GM18505 (cell line): Measurements from ENCODE around the gene KIFAP3.
"Not testable (repeated sequence)": the region's sequence is repeated elsewhere in the genome, so short reads cannot be mapped to it uniquely, and the experiment has no call there.

Experiments used
- ATAC-seq: cut with Tn5 transposase; IDR thresholded peaks from one replicate; pipeline ENCODE4 v1.9.1; 2021; ENCODE audit not compliant: unreplicated experiment
- POLR2A ChIP-seq: IDR thresholded peaks from 4 replicates; pipeline ENCODE4 v1.6.1; 2011; ENCODE audit warnings: borderline replicate concordance; ENCODE audit not compliant: insufficient read depth, insufficient read length; ENCODE audit errors: extremely low read depth

Gene KIFAP3

DNA sequence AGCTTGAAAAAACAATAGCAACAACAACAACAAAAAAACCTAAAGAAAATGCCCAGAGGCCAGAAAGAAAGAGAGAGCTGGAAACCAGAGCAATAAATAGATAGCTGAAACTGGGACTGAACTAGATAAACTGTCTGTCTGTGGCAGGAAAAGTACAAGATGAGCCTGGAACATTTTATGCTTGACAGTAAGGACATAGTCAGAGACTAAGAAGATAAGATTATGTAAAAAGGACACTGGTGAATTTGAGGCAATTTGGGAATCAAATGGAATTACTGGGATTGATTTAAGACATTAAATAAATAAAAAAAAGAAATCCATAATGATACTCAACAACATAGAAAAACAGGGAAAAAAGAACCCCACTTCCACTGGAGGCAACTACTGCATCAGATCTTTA, 1.7 kb upstream of the KIFAP3 start:
- ATAC-seq, result no peak
- no peak for TF ChIP-seq POLR2A

DNA sequence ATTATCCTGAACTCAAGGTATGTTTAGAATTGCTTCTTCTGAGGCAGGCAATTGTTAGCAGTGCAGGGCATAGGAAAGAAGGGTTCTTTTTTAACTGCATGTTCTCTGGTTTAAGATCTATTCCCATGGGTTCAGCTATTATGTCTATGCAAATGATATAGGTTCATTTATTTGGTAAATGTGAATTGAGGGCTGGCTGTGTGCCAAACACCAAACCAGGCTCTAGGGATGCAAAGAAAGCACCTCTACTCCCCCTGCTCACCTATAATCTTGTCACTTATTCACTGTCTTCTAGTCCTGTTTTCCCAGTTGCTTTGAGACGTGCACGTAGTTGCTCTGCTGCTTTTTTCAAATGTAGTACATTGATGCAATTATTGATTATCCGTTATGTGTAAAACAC, 691 bp upstream of the KIFAP3 start:
- no peak for TF ChIP-seq POLR2A
- ATAC-seq, result no peak

- no peak for ATAC-seq
- no peak for TF ChIP-seq POLR2A
Observed at GRCh38 chr1:170073893-170074249, 624 bp downstream of the KIFAP3 start.

- no peak for TF ChIP-seq POLR2A
- no peak for ATAC-seq
Observed at GRCh38 chr1:170071378-170071777, 3.1 kb downstream of the KIFAP3 start.

DNA sequence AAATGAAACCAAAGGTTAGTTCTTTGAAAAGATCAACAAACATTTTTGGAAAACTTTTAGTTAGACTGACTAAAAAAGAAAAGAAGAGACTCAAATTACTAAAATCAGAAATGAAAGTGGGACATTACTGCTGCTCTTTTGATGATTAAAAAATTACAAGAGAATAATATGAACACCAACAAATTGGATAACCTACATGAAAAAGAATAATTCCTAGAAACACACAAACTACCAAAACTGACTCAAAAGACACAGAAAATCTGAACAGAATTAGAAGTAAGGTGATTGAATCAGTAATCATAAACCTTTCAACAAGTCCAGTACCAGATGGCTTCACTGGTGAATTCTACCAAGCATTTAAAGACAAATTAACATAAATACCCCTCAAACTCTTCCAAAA, 5.6 kb downstream of the KIFAP3 start:
- TF ChIP-seq POLR2A, result no peak
- ATAC-seq, result no peak

DNA sequence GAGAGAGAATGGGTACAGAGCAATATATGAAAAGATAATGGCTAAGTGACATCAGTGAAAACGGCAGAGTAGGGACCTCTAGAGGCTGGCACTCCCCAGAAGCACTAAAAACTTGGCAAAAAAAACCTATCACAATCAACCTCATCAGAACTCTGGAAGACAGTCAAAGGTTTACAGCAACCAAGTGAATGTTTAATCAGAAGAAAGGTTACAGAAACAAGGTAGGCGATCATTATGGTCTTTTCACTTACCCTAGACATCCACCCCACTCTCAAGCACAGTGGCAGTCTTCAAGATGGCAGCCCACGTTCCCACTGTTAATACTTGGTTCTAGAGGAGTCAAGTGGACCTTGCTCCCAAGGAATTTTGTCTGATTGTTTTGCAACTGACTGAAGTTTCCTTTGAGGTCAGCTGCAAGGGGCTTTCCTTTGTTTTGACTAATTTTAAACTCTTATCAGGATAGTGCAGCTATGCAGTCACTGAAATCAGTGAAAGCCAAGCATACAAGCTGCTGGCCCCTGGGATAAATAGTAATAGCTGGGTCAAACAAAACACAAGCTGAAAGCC, 7.2 kb downstream of the KIFAP3 start:
- no peak for TF ChIP-seq POLR2A
- ATAC-seq, result peak; percentile 54

- ATAC-seq, result no peak
- TF ChIP-seq POLR2A, result no peak
Observed at GRCh38 chr1:170064821-170065220, 9.7 kb downstream of the KIFAP3 start.

GRCh38 chr1:170063109-170063826, 11.2 kb downstream of the KIFAP3 start:
- no peak for TF ChIP-seq POLR2A

GRCh38 chr1:170061676-170062075, 12.8 kb downstream of the KIFAP3 start:
- not testable (repeated sequence) for ATAC-seq

More at GRCh38 chr1:170063109-170063826, 11.2 kb downstream of the KIFAP3 start:
- no peak for ATAC-seq

DNA sequence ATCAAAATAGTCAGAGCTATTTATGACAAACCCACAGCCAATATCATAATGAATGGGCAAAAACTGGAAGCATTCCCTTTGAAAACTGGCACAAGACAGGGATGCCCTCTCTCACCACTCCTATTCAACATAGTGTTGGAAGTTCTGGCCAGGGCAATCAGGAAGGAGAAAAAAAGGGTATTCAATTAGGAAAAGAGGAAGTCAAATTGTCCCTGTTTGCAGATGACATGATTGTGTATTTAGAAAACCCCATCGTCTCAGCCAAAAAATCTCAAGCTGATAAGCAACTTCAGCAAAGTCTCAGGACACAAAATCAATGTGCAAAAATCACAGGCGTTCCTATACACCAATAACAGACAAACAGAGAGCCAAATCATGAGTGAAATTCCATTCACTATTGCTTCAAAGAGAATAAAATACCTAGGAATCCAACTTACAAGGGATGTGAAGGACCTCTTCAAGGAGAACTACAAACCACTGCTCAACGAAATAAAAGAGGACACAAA, 14.4 kb downstream of the KIFAP3 start:
- not testable (repeated sequence) for ATAC-seq

GRCh38 chr1:170049176-170049800, 25.2 kb downstream of the KIFAP3 start:
- TF ChIP-seq POLR2A, result no peak
- ATAC-seq, result no peak

GRCh38 chr1:170048515-170048914, 26.0 kb downstream of the KIFAP3 start:
- ATAC-seq, result no peak

GRCh38 chr1:170044187-170044586, 30.3 kb downstream of the KIFAP3 start:
- TF ChIP-seq POLR2A, result no peak
- ATAC-seq, result no peak

More at GRCh38 chr1:170048515-170048914, 26.0 kb downstream of the KIFAP3 start:
- no peak for TF ChIP-seq POLR2A
